HepG2 (cell line): ENCODE data around the gene ITPK1. TPM values are rescaled to one million over a fixed set of nuclear protein-coding genes. Genes with fewer than 3 reads are reported as not detected.

Source experiments
- BHLHE40 ChIP-seq: IDR thresholded peaks from 2 replicates; pipeline ENCODE4 v1.6.1; 2011; ENCODE audit warnings: low read length, improper control_type of control experiment
- EHMT2 ChIP-seq: fragments of 200-600 bp; sonication (generic); IDR thresholded peaks from 2 replicates; pipeline ENCODE4 v1.7.0; 2017; ENCODE audit warnings: antibody characterized with exemption, low read depth, low read length, borderline replicate concordance
- EZH2 ChIP-seq: conservative IDR thresholded peaks from 2 replicates; pipeline ENCODE4 v1.6.1; 2012; ENCODE audit warnings: mild to moderate bottlenecking, low read depth, low read length, moderate library complexity
- GATAD2A ChIP-seq: IDR thresholded peaks from 2 replicates; pipeline ENCODE4 v1.6.1; 2016
- HNF4G ChIP-seq, 2 experiments: sonication (generic) in 1 of 2; formaldehyde crosslinking in 1 of 2; IDR thresholded peaks; 2 replicates each; pipeline versions ENCODE4 v1.4.0 to v1.6.1; 2011 to 2020; ENCODE audit warnings: borderline replicate concordance in 2 of 2, low read depth in 2 of 2, mild to moderate bottlenecking in 2 of 2, low read length in 1 of 2, missing genetic modification reagents in 1 of 2, moderate library complexity in 1 of 2
- HOXA3 ChIP-seq: sonication (generic); formaldehyde crosslinking; IDR thresholded peaks from 2 replicates; pipeline ENCODE4 v1.5.0; 2020; ENCODE audit warnings: missing genetic modification reagents
- HOXA9 ChIP-seq: sonication (generic); formaldehyde crosslinking; IDR thresholded peaks from 2 replicates; pipeline ENCODE4 v1.8.1; 2022; ENCODE audit warnings: missing genetic modification reagents, mild to moderate bottlenecking, moderate library complexity, borderline replicate concordance
- KDM1A ChIP-seq: IDR thresholded peaks from 2 replicates; pipeline ENCODE4 v1.6.1; 2016; ENCODE audit warnings: missing compliant biosample characterization
- MEF2D ChIP-seq: sonication (generic); formaldehyde crosslinking; IDR thresholded peaks from 2 replicates; pipeline ENCODE4 v1.5.1; 2020; ENCODE audit warnings: mild to moderate bottlenecking, missing genetic modification reagents
- NR2C2 ChIP-seq: sonication (generic); formaldehyde crosslinking; IDR thresholded peaks from 2 replicates; pipeline ENCODE4 v1.4.0; 2020; ENCODE audit warnings: missing genetic modification reagents, mild to moderate bottlenecking, moderate library complexity, borderline replicate concordance
- ONECUT2 ChIP-seq: sonication (generic); formaldehyde crosslinking; IDR thresholded peaks from 2 replicates; pipeline ENCODE4 v1.4.0; 2020; ENCODE audit warnings: missing genetic modification reagents
- PITX1 ChIP-seq: sonication (generic); formaldehyde crosslinking; IDR thresholded peaks from 2 replicates; pipeline ENCODE4 v1.5.1; 2020; ENCODE audit warnings: mild to moderate bottlenecking, missing genetic modification reagents
- PTBP1 ChIP-seq: fragments of 200-400 bp; formaldehyde crosslinking; IDR thresholded peaks from 2 replicates; pipeline ENCODE4 v1.6.1; 2018; ENCODE audit warnings: low read length, low read depth; ENCODE audit not compliant: poor library complexity, severe bottlenecking
- RARA ChIP-seq: IDR thresholded peaks from 2 replicates; pipeline ENCODE4 v1.6.1; 2016; ENCODE audit warnings: missing genetic modification reagents, missing compliant biosample characterization
- SOX5 ChIP-seq: IDR thresholded peaks from 2 replicates; pipeline ENCODE4 v1.6.1; 2016; ENCODE audit warnings: borderline replicate concordance
- ZBTB7B ChIP-seq: sonication (generic); formaldehyde crosslinking; IDR thresholded peaks from 2 replicates; pipeline ENCODE4 v1.4.0; 2020; ENCODE audit warnings: missing genetic modification reagents
- ZFY ChIP-seq: sonication (generic); formaldehyde crosslinking; IDR thresholded peaks from 2 replicates; pipeline ENCODE4 v1.4.0; 2020; ENCODE audit warnings: missing genetic modification reagents
- ZIK1 ChIP-seq: sonication (generic); formaldehyde crosslinking; IDR thresholded peaks from 2 replicates; pipeline ENCODE4 v1.5.0; 2020; ENCODE audit warnings: mild to moderate bottlenecking, low read depth, missing genetic modification reagents, borderline replicate concordance
- ZMYM2 ChIP-seq: sonication (generic); formaldehyde crosslinking; IDR thresholded peaks from 2 replicates; pipeline ENCODE4 v1.8.0; 2022; ENCODE audit warnings: mild to moderate bottlenecking, missing genetic modification reagents
- ZMYM4 ChIP-seq: sonication (generic); formaldehyde crosslinking; IDR thresholded peaks from 2 replicates; pipeline ENCODE4 v1.8.1; 2023; ENCODE audit warnings: mild to moderate bottlenecking, missing genetic modification reagents
- ZNF549 ChIP-seq: sonication (generic); formaldehyde crosslinking; IDR thresholded peaks from 2 replicates; pipeline ENCODE4 v1.5.0; 2020; ENCODE audit warnings: missing genetic modification reagents
- ZNF562 ChIP-seq: sonication (generic); formaldehyde crosslinking; IDR thresholded peaks from 2 replicates; pipeline ENCODE4 v1.8.0; 2022; ENCODE audit warnings: missing genetic modification reagents, borderline replicate concordance
- ZNF672 ChIP-seq: sonication (generic); formaldehyde crosslinking; IDR thresholded peaks from 2 replicates; pipeline ENCODE4 v1.8.1; 2022; ENCODE audit warnings: missing genetic modification reagents
- ZNF766 ChIP-seq: sonication (generic); formaldehyde crosslinking; IDR thresholded peaks from 2 replicates; pipeline ENCODE4 v1.5.0; 2020; ENCODE audit warnings: missing genetic modification reagents, borderline replicate concordance
- ZSCAN20 ChIP-seq: sonication (generic); formaldehyde crosslinking; IDR thresholded peaks from 2 replicates; pipeline ENCODE4 v1.4.0; 2020; ENCODE audit warnings: missing genetic modification reagents, mild to moderate bottlenecking, borderline replicate concordance
- polyA plus RNA-seq, 8 experiments: library from polyadenylated mRNA; depleted of rRNA in 3 of 8; stranded (reverse) in 7 of 8; unstranded in 1 of 8; fragments of >200 nt; fragmentation: Illumina TruSeq in 4 of 8; extraction: Trizol in 4 of 8; gene quantifications; 2 replicates each; pipeline versions ENCODE4 v1.2.1 to v1.2.3, GENCODE V29; 2011 to 2016; ENCODE audit warnings: low read depth in 4 of 8, missing spikeins in 1 of 8, mixed read lengths in 1 of 8; ENCODE audit not compliant: insufficient read depth in 1 of 8
- total RNA-seq, 5 experiments: library from RNA; depleted of rRNA; stranded (reverse); fragments of >200 nt; fragmentation: Illumina TruSeq; extraction: Trizol; gene quantifications; 2 replicates each; pipeline ENCODE4 v1.2.3, GENCODE V29; 2016; ENCODE audit warnings: low read depth in 1 of 5
- TF ChIP-seq, protein P1 (sequence below): sonication (generic); formaldehyde crosslinking; IDR thresholded peaks from 2 replicates; pipeline ENCODE4 v1.4.0; 2020; ENCODE audit warnings: missing genetic modification reagents
- TF ChIP-seq, protein P2 (sequence below): IDR thresholded peaks from 2 replicates; pipeline ENCODE4 v1.4.0; 2020; ENCODE audit warnings: mild to moderate bottlenecking, missing genetic modification reagents

Gene ITPK1
- total and polyA plus RNA-seq, 2 of the 13 experiments (the other 11 are each of a cell fraction or from before 2014, with no cell fraction given): 20.5 to 47.5 TPM

DNA sequence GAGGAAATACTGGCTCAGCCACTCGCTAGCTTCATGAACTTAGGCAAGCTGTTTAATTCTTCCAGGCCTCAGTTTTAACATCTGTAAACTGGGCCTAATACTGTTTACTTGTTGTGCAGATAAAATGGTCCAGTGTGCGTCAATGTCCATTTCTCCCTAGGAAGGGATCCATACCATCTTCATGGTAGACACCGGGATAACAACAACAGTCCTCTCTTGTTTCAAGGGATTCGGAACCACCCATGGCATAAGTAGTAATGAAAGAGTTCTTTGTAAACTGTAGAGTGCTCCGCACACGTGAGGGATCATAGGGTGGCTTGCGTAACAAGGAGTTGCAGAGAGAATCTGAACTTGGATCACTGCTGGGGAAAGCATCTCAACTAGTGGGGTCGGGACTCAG is 210.1 kb downstream of the ITPK1 start (continued):
- no peak for TF ChIP-seq ZNF549 (CRISPR knock-in tag)
- peak; percentile 80 for TF ChIP-seq GATAD2A (CRISPR knock-in tag)
- peak; percentile 97 for TF ChIP-seq KDM1A (CRISPR knock-in tag)
- peak; percentile 62; the same call in 1 of the 2 replicates for TF ChIP-seq HOXA3
- TF ChIP-seq ZFY (CRISPR knock-in tag): peak; percentile 21; the same call in 1 of the 2 replicates
- no peak for TF ChIP-seq ZNF562 (CRISPR knock-in tag)
- TF ChIP-seq ZIK1 (CRISPR knock-in tag): no peak
- no peak for TF ChIP-seq ZNF672 (CRISPR knock-in tag)
- TF ChIP-seq, protein P1, sequence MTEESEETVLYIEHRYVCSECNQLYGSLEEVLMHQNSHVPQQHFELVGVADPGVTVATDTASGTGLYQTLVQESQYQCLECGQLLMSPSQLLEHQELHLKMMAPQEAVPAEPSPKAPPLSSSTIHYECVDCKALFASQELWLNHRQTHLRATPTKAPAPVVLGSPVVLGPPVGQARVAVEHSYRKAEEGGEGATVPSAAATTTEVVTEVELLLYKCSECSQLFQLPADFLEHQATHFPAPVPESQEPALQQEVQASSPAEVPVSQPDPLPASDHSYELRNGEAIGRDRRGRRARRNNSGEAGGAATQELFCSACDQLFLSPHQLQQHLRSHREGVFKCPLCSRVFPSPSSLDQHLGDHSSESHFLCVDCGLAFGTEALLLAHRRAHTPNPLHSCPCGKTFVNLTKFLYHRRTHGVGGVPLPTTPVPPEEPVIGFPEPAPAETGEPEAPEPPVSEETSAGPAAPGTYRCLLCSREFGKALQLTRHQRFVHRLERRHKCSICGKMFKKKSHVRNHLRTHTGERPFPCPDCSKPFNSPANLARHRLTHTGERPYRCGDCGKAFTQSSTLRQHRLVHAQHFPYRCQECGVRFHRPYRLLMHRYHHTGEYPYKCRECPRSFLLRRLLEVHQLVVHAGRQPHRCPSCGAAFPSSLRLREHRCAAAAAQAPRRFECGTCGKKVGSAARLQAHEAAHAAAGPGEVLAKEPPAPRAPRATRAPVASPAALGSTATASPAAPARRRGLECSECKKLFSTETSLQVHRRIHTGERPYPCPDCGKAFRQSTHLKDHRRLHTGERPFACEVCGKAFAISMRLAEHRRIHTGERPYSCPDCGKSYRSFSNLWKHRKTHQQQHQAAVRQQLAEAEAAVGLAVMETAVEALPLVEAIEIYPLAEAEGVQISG (CRISPR knock-in tag): peak; percentile 53
- peak; percentile 57; the same call in 1 of the 2 replicates for TF ChIP-seq PITX1 (CRISPR knock-in tag)
- no peak for TF ChIP-seq HOXA9 (CRISPR knock-in tag)
- TF ChIP-seq EHMT2: peak; percentile 79; the same call in 1 of the 2 replicates
- TF ChIP-seq PTBP1: no peak
- TF ChIP-seq EZH2: no peak
- TF ChIP-seq NR2C2 (CRISPR knock-in tag): 0 out of 2 replicates have a peak, but pooled peaks have one; percentile 38
- TF ChIP-seq ZMYM2 (CRISPR knock-in tag): peak; percentile 88
- TF ChIP-seq ONECUT2 (CRISPR knock-in tag): no peak
- peak; percentile 57 for TF ChIP-seq ZMYM4 (CRISPR knock-in tag)
- no peak for TF ChIP-seq MEF2D (CRISPR knock-in tag)
- TF ChIP-seq RARA (CRISPR knock-in tag): peak; percentile 43; the same call in 1 of the 2 replicates
- peak; percentile 98 for TF ChIP-seq BHLHE40
- TF ChIP-seq ZBTB7B (CRISPR knock-in tag): peak; percentile 79; the same call in 1 of the 2 replicates
- peak; percentile 84 for TF ChIP-seq HNF4G (IDR thresholded peaks at IDR 0.05; ENCODE audit: borderline replicate concordance, low read depth, low read length)
- TF ChIP-seq HNF4G (CRISPR knock-in tag; IDR thresholded peaks at IDR 0.05; ENCODE audit: borderline replicate concordance, low read depth): peak; percentile 49; the same call in 1 of the 2 replicates
- TF ChIP-seq, protein P2, sequence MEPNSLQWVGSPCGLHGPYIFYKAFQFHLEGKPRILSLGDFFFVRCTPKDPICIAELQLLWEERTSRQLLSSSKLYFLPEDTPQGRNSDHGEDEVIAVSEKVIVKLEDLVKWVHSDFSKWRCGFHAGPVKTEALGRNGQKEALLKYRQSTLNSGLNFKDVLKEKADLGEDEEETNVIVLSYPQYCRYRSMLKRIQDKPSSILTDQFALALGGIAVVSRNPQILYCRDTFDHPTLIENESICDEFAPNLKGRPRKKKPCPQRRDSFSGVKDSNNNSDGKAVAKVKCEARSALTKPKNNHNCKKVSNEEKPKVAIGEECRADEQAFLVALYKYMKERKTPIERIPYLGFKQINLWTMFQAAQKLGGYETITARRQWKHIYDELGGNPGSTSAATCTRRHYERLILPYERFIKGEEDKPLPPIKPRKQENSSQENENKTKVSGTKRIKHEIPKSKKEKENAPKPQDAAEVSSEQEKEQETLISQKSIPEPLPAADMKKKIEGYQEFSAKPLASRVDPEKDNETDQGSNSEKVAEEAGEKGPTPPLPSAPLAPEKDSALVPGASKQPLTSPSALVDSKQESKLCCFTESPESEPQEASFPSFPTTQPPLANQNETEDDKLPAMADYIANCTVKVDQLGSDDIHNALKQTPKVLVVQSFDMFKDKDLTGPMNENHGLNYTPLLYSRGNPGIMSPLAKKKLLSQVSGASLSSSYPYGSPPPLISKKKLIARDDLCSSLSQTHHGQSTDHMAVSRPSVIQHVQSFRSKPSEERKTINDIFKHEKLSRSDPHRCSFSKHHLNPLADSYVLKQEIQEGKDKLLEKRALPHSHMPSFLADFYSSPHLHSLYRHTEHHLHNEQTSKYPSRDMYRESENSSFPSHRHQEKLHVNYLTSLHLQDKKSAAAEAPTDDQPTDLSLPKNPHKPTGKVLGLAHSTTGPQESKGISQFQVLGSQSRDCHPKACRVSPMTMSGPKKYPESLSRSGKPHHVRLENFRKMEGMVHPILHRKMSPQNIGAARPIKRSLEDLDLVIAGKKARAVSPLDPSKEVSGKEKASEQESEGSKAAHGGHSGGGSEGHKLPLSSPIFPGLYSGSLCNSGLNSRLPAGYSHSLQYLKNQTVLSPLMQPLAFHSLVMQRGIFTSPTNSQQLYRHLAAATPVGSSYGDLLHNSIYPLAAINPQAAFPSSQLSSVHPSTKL (CRISPR knock-in tag): peak; percentile 84
- no peak for TF ChIP-seq ZNF766 (CRISPR knock-in tag)
- TF ChIP-seq SOX5 (CRISPR knock-in tag): peak; percentile 80; the same call in 1 of the 2 replicates
- TF ChIP-seq ZSCAN20 (CRISPR knock-in tag): 0 out of 2 replicates have a peak, but pooled peaks have one; percentile 30
